Chondrocyte (in vitro differentiated cells): ENCODE results near the gene PWP2. TPM values are rescaled to one million over a fixed set of nuclear protein-coding genes. Genes with fewer than 3 reads are reported as not detected.
"Not testable (repeated sequence)": the region's sequence is repeated elsewhere in the genome, so short reads cannot be mapped to it uniquely, and the experiment has no call there.

Experiments used
- DNase-seq: peaks from one replicate; pipeline ENCODE4 v3.0.0; 2021; ENCODE audit warnings: mixed read lengths, low spot score
- H3K27ac Mint-ChIP-seq: one replicate; pipeline ENCODE4 v1.8.0; 2021; ENCODE audit warnings: mild to moderate bottlenecking, moderate library complexity, mixed read lengths; ENCODE audit not compliant: unreplicated experiment
- H3K27me3 Mint-ChIP-seq: 2 replicates; pipeline ENCODE4 v1.8.0; 2021; ENCODE audit warnings: low read depth, mixed read lengths
- H3K36me3 Mint-ChIP-seq: 2 replicates; pipeline ENCODE4 v1.8.0; 2021; ENCODE audit warnings: low read depth, mixed read lengths
- H3K4me1 Mint-ChIP-seq: 2 replicates; pipeline ENCODE4 v1.8.0; 2021; ENCODE audit warnings: low read depth, mild to moderate bottlenecking, mixed read lengths
- H3K4me3 Mint-ChIP-seq: one replicate; pipeline ENCODE4 v1.8.0; 2021; ENCODE audit warnings: mild to moderate bottlenecking, moderate library complexity, mixed read lengths; ENCODE audit not compliant: unreplicated experiment
- H3K9me3 Mint-ChIP-seq: 2 replicates; pipeline ENCODE4 v1.8.0; 2021; ENCODE audit warnings: low read depth, mixed read lengths
- CTCF ChIP-seq: fragments of 200-600 bp; sonication (generic); IDR thresholded peaks from 2 replicates; pipeline ENCODE4 v1.5.0; 2021; ENCODE audit warnings: antibody characterized with exemption, mild to moderate bottlenecking, moderate library complexity
- total RNA-seq: library from RNA; stranded (reverse); gene quantifications from 3 replicates; pipeline ENCODE4 v1.2.1, GENCODE V29; 2021

The PWP2 gene
- total RNA-seq, 1 donor from 2014 or later: 1.9 TPM

- Mint-ChIP-seq H3K27ac (no peak overlapping the region), H3K27me3 (no peaks in the 10 kb centered on the region), H3K4me3 (no peak overlapping the region), H3K4me1 (peaks cover 16% of the 10 kb centered on the region), H3K9me3 (no peaks in the 10 kb centered on the region), H3K36me3 (peaks cover 15% of the 10 kb centered on the region)
- DNase-seq: no peak
- TF ChIP-seq CTCF: no peak
Observed at GRCh38 chr21:44094832-44095231, 12.4 kb upstream of the PWP2 start.

- not testable (repeated sequence) for H3K36me3 Mint-ChIP-seq, H3K27ac Mint-ChIP-seq, H3K9me3 Mint-ChIP-seq, H3K27me3 Mint-ChIP-seq, H3K4me3 Mint-ChIP-seq, DNase-seq
- peaks cover 16% of the 10 kb centered on the region for H3K4me1 Mint-ChIP-seq
Observed at GRCh38 chr21:44098507-44098906, 8.7 kb upstream of the PWP2 start.

GRCh38 chr21:44098964-44099363 lies 8.2 kb upstream of the PWP2 start:
- DNase-seq, H3K36me3 Mint-ChIP-seq, H3K4me3 Mint-ChIP-seq, H3K27me3 Mint-ChIP-seq, H3K9me3 Mint-ChIP-seq, H3K27ac Mint-ChIP-seq: not testable (repeated sequence)
- H3K4me1 Mint-ChIP-seq: peaks cover 13% of the 10 kb centered on the region

GRCh38 chr21:44107589-44107988 lies 390 bp downstream of the PWP2 start:
- H3K27ac Mint-ChIP-seq, H3K4me3 Mint-ChIP-seq, DNase-seq, H3K27me3 Mint-ChIP-seq, H3K4me1 Mint-ChIP-seq, H3K36me3 Mint-ChIP-seq, H3K9me3 Mint-ChIP-seq: not testable (repeated sequence)

- H3K36me3 Mint-ChIP-seq, H3K4me3 Mint-ChIP-seq, DNase-seq, H3K4me1 Mint-ChIP-seq, H3K9me3 Mint-ChIP-seq, H3K27ac Mint-ChIP-seq, H3K27me3 Mint-ChIP-seq: not testable (repeated sequence)
Observed at GRCh38 chr21:44113702-44114371, 6.6 kb downstream of the PWP2 start.

GRCh38 chr21:44122131-44122530 lies 14.9 kb downstream of the PWP2 start:
- H3K4me3 Mint-ChIP-seq, DNase-seq, H3K27me3 Mint-ChIP-seq, H3K36me3 Mint-ChIP-seq, H3K4me1 Mint-ChIP-seq, H3K9me3 Mint-ChIP-seq, H3K27ac Mint-ChIP-seq: not testable (repeated sequence)

GRCh38 chr21:44127827-44128226 lies 20.6 kb downstream of the PWP2 start:
- not testable (repeated sequence) for DNase-seq, H3K4me3 Mint-ChIP-seq, H3K4me1 Mint-ChIP-seq, H3K9me3 Mint-ChIP-seq, H3K27me3 Mint-ChIP-seq, H3K27ac Mint-ChIP-seq, H3K36me3 Mint-ChIP-seq

- DNase-seq, H3K4me1 Mint-ChIP-seq, H3K9me3 Mint-ChIP-seq, H3K36me3 Mint-ChIP-seq, H3K27ac Mint-ChIP-seq, H3K4me3 Mint-ChIP-seq, H3K27me3 Mint-ChIP-seq: not testable (repeated sequence)
Observed at GRCh38 chr21:44133715-44134057, 26.5 kb downstream of the PWP2 start.

- H3K36me3 Mint-ChIP-seq, H3K4me3 Mint-ChIP-seq, H3K27me3 Mint-ChIP-seq, H3K27ac Mint-ChIP-seq, H3K4me1 Mint-ChIP-seq, DNase-seq, H3K9me3 Mint-ChIP-seq: not testable (repeated sequence)
Observed at GRCh38 chr21:44134732-44135131, 27.5 kb downstream of the PWP2 start.

GRCh38 chr21:44138039-44138438 lies 30.8 kb downstream of the PWP2 start:
- not testable (repeated sequence) for H3K27me3 Mint-ChIP-seq, H3K9me3 Mint-ChIP-seq, H3K4me1 Mint-ChIP-seq, DNase-seq, H3K36me3 Mint-ChIP-seq, H3K27ac Mint-ChIP-seq, H3K4me3 Mint-ChIP-seq

- not testable (repeated sequence) for H3K27me3 Mint-ChIP-seq, H3K27ac Mint-ChIP-seq, H3K36me3 Mint-ChIP-seq, H3K4me1 Mint-ChIP-seq, H3K4me3 Mint-ChIP-seq, DNase-seq, H3K9me3 Mint-ChIP-seq
Observed at GRCh38 chr21:44139787-44140551, 32.8 kb downstream of the PWP2 start.

GRCh38 chr21:44140552-44140932 lies 33.3 kb downstream of the PWP2 start:
- not testable (repeated sequence) for H3K36me3 Mint-ChIP-seq, H3K4me1 Mint-ChIP-seq, H3K4me3 Mint-ChIP-seq, H3K27me3 Mint-ChIP-seq, H3K9me3 Mint-ChIP-seq, DNase-seq, H3K27ac Mint-ChIP-seq
